K562 (cell line): ENCODE results near the gene CELA1. TPM values are rescaled to one million over a fixed set of nuclear protein-coding genes. Genes with fewer than 3 reads are reported as not detected.

Experiments
- ARID3A ChIP-seq: IDR thresholded peaks from 2 replicates; pipeline ENCODE4 v1.6.1; 2012; ENCODE audit warnings: low read depth, low read length, improper control_type of control experiment, borderline replicate concordance
- ATF6 ChIP-seq: sonication (generic); formaldehyde crosslinking; IDR thresholded peaks from 2 replicates; pipeline ENCODE4 v1.4.0; 2020; ENCODE audit warnings: mild to moderate bottlenecking, missing genetic modification reagents
- BHLHE40 ChIP-seq: IDR thresholded peaks from 2 replicates; pipeline ENCODE4 v1.6.1; 2011; ENCODE audit warnings: low read length, improper control_type of control experiment
- BRD9 ChIP-seq: fragments of 450-650 bp; IDR thresholded peaks from 2 replicates; pipeline ENCODE4 v1.6.1; 2018; ENCODE audit warnings: low read depth; ENCODE audit not compliant: partially characterized antibody
- CREB3L1 ChIP-seq: fragments of 450-650 bp; IDR thresholded peaks from 2 replicates; pipeline ENCODE4 v1.6.1; 2014; ENCODE audit warnings: low read depth, mild to moderate bottlenecking, moderate library complexity, borderline replicate concordance
- CSDE1 ChIP-seq, 2 experiments: fragments of 450-650 bp; IDR thresholded peaks; 2 replicates each; pipeline ENCODE4 v1.6.1; 2016; ENCODE audit warnings: mild to moderate bottlenecking in 1 of 2
- EHMT2 ChIP-seq: fragments of 450-650 bp; IDR thresholded peaks from 2 replicates; pipeline ENCODE4 v1.6.1; 2018; ENCODE audit warnings: antibody characterized with exemption
- FOXK2 ChIP-seq, 2 experiments: fragments of 450-650 bp; IDR thresholded peaks in 1 of 2; conservative IDR thresholded peaks in 1 of 2; 2 replicates each; pipeline ENCODE4 v1.6.1; 2016; ENCODE audit warnings: low read depth in 2 of 2, mild to moderate bottlenecking in 1 of 2
- HES1 ChIP-seq: fragments of 450-650 bp; IDR thresholded peaks from 2 replicates; pipeline ENCODE4 v1.6.1; 2016; ENCODE audit warnings: low read depth, mild to moderate bottlenecking, moderate library complexity
- KHSRP ChIP-seq: fragments of 450-650 bp; IDR thresholded peaks from 2 replicates; pipeline ENCODE4 v1.6.1; 2017
- POLR2B ChIP-seq: fragments of 450-650 bp; IDR thresholded peaks from 2 replicates; pipeline ENCODE4 v1.6.1; 2018; ENCODE audit warnings: low read depth; ENCODE audit not compliant: partially characterized antibody
- SRF ChIP-seq, 2 experiments: fragments of 250-450, 450-650 bp in 1 of 2; sonication (Bioruptor Pico) in 1 of 2; sonication (generic) in 1 of 2; formaldehyde crosslinking; IDR thresholded peaks; 2 replicates each; pipeline versions ENCODE4 v1.5.0 to v1.5.1; 2020 to 2022; ENCODE audit warnings: mild to moderate bottlenecking in 1 of 2, missing genetic modification reagents in 1 of 2
- TAF9B ChIP-seq: fragments of 450-650 bp; IDR thresholded peaks from 2 replicates; pipeline ENCODE4 v1.6.1; 2018; ENCODE audit warnings: mild to moderate bottlenecking; ENCODE audit not compliant: partially characterized antibody
- TCF3 ChIP-seq: sonication (generic); formaldehyde crosslinking; IDR thresholded peaks from 2 replicates; pipeline ENCODE4 v1.4.0; 2020; ENCODE audit warnings: mild to moderate bottlenecking, missing genetic modification reagents
- XRCC3 ChIP-seq: fragments of 450-650 bp; IDR thresholded peaks from 2 replicates; pipeline ENCODE4 v1.6.1; 2017; ENCODE audit warnings: mild to moderate bottlenecking, moderate library complexity
- ZKSCAN1 ChIP-seq: fragments of 150-350 bp; IDR thresholded peaks from 2 replicates; pipeline ENCODE4 v1.6.1; 2016; ENCODE audit warnings: low read depth, low read length
- ZMIZ1 ChIP-seq, 2 experiments: fragments of 150-350 bp in 1 of 2; IDR thresholded peaks; 2 replicates each; pipeline ENCODE4 v1.6.1; 2012 to 2016; ENCODE audit warnings: low read depth in 2 of 2, low read length in 2 of 2, mild to moderate bottlenecking in 1 of 2, moderate library complexity in 1 of 2
- polyA plus RNA-seq, 8 experiments: library from polyadenylated mRNA; depleted of rRNA in 4 of 8; stranded (reverse) in 5 of 8; unstranded in 3 of 8; fragments of >200 nt; fragmentation: Nextera tagmentation in 2 of 8; fragmentation: Illumina TruSeq in 1 of 8; extraction: Ambion mirVana in 2 of 8; extraction: Trizol in 1 of 8; gene quantifications; 2 replicates each; pipeline versions ENCODE4 v1.2.1 to v1.2.3, GENCODE V29; 2011 to 2014; ENCODE audit warnings: inconsistent platforms in 1 of 8, missing spikeins in 1 of 8
- total RNA-seq, 7 experiments: library from RNA; depleted of rRNA in 6 of 7; stranded (reverse); fragments of >200 nt in 6 of 7; fragmentation: Illumina TruSeq in 2 of 7; extraction: Trizol in 2 of 7; gene quantifications; 2 replicates each; pipeline versions ENCODE4 v1.2.1 to v1.2.3, GENCODE V29; 2011 to 2021; ENCODE audit warnings: low replicate concordance in 1 of 7

CELA1 gene
- total and polyA plus RNA-seq, 9 of the 15 experiments (the other 6 are each of a cell fraction or from before 2014, with no cell fraction given) = 0.06 to 0.27 (median 0.22) TPM; not detected in 6

GRCh38 chr12:51326698-51327439 lies 19.6 kb downstream of the CELA1 start (continued):
- TF ChIP-seq POLR2B = peak; percentile 75
- TF ChIP-seq HES1 = no peak
- no peak for TF ChIP-seq CREB3L1
- TF ChIP-seq KHSRP = no peak
- TF ChIP-seq TCF3 (CRISPR knock-in tag) = peak; percentile 39; the same call in 1 of the 2 replicates
- no peak for TF ChIP-seq BHLHE40
- no peak for TF ChIP-seq ZKSCAN1
- TF ChIP-seq TAF9B = peak; percentile 68
- peak; percentile 87 to 93 for TF ChIP-seq FOXK2 (conservative IDR thresholded peaks at IDR 0.05 in 1 of 2, IDR thresholded peaks at IDR 0.05 in 1 of 2; ENCODE audit: low read depth in 2 of 2)
- TF ChIP-seq ARID3A = peak; percentile 55; the same call in 1 of the 2 replicates
- peak; percentile 71; the same call in 1 of the 2 replicates for TF ChIP-seq EHMT2
- TF ChIP-seq CSDE1 (IDR thresholded peaks at IDR 0.05) = no peak
- TF ChIP-seq ATF6 (CRISPR knock-in tag) = no peak
- peak; percentile 96 for TF ChIP-seq BRD9
- TF ChIP-seq SRF (CRISPR knock-in tag; IDR thresholded peaks at IDR 0.05) = no peak
- TF ChIP-seq XRCC3 = no peak
- no peak for TF ChIP-seq ZMIZ1 (IDR thresholded peaks at IDR 0.05; ENCODE audit: low read depth in 2 of 2, low read length in 2 of 2)
